ENCODE data around the gene TTYH1.

TTYH1 gene

DNA sequence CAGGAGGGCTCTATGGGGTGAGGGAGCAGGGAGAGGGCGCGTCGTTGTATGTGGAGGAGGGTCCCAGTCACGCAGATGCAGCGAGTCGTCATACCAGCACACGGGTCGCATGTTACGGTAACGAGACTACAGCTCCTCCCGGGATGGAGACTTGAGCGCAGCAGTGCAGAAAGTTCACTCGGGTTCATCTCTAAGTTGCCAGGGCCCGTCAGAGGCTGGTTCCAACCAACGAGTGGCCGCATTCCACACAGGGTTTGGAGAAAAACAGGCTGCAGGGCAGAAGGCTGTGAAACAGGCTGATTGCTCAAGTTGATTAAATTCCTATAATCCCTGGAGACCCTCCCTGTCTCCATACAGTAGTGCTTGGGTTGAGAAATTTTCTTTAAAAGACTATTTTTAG is 21.9 kb upstream of the TTYH1 start:
- no peak for DNase-seq

DNA sequence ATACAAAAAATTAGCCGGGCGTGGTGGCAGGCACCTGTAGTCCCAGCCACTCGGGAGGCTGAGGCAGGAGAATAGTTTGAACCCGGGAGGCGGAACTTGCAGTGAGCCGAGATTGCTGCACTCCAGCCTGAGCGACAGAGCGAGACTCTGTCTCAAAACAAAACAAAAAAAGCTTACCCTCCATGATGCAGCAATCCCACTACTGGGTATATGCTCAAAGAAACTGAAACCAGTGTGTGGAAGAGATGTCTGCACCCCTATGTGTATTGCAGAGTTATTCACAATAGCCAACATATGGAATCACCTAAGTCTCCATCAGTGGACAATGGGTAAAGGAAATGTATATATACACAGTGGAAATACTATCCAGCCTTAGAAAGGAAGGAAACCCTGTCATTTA is 19.6 kb upstream of the TTYH1 start:
- no peak for DNase-seq

DNA sequence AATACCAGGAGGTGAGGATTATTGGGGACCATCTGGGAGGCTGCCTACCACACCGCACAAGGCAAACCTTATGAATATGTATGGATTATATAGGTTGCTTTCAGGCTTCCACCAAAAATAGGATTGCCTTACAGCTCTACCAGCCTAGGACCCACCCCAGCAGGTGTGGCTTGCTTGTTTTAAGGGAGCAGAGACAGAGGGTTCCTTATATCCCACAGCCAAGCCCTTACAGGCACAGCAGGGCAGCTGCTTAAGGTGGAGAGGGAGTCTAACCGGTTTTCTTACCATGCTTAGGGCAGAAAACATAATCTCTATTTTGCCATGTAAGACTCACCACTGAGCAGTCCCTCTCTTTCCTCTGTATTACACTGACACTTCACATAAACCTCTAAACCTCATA is 16.1 kb upstream of the TTYH1 start:
- no peak for DNase-seq

- no peak for DNase-seq
These were observed 14.4 kb upstream of the TTYH1 start for GRCh38 chr19:54400913-54401312.

DNA sequence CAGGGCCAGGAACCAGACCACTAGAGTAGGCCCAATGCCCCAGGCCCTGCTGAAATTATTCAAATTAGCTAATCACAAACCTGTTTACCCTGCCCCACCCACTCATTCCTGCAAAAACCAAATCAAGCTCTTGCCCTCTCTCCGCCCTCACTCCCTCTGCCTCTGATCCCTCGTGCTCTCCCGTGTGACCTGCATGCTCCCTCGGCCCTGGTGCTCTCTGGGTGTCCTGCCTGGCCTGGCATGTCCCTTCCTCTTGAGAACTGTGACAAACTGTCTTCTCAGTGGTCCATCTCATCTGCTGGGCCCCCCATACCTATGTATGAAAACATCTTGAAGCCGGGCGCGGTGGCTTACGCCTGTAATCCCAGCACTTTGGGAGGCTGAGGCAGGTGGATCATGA is 12.2 kb upstream of the TTYH1 start:
- DNase-seq, result no peak

GRCh38 chr19:54405628-54406027 is 9.6 kb upstream of the TTYH1 start:
- no peak for DNase-seq

GRCh38 chr19:54407780-54408179 is 7.5 kb upstream of the TTYH1 start:
- no peak for DNase-seq

GRCh38 chr19:54408456-54409026 is 6.7 kb upstream of the TTYH1 start:
- DNase-seq, result no peak

DNA sequence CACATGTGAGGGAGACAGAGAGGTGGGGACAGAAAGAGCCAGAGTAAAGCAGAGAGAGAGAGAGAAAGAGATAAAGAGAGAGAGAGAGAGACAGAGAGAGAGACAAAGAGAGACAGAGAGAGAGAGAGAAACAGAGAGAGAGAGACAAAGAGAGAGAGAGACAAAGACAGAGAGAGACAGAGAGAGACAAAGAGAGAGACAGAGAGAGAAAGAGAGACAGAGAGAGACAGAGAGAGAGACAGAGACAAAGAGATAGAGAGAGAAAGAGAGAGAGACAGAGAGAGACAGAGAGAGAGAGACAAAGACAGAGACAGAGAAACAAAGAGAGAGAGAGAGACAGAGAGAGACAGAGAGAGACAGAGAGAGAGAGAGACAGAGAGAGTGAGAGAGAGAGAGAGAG is 4.2 kb upstream of the TTYH1 start:
- DNase-seq, result no peak

DNA sequence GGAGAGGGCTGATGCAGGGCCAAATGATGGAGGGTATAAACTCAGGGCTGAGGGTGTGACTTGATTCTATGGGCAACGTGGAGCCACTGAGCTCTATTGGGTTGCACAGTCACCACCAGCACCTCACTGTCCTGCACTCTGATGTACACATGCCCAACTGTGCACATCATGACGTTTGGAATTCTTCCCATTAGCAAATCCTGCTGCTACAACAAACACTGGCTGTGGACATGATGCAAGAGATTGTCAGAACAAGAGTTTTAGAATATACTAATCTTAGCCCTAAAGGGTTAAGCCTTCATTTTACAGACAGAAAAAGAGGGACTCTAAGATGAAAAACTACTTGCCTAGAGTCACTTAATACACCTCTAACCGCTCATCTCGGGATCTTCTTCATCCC is 2.4 kb upstream of the TTYH1 start:
- DNase-seq, result no peak

- DNase-seq, result no peak
These were observed 1.1 kb upstream of the TTYH1 start for GRCh38 chr19:54414156-54414555.

GRCh38 chr19:54415901-54416673 is 823 bp downstream of the TTYH1 start:
- no peak for DNase-seq

DNA sequence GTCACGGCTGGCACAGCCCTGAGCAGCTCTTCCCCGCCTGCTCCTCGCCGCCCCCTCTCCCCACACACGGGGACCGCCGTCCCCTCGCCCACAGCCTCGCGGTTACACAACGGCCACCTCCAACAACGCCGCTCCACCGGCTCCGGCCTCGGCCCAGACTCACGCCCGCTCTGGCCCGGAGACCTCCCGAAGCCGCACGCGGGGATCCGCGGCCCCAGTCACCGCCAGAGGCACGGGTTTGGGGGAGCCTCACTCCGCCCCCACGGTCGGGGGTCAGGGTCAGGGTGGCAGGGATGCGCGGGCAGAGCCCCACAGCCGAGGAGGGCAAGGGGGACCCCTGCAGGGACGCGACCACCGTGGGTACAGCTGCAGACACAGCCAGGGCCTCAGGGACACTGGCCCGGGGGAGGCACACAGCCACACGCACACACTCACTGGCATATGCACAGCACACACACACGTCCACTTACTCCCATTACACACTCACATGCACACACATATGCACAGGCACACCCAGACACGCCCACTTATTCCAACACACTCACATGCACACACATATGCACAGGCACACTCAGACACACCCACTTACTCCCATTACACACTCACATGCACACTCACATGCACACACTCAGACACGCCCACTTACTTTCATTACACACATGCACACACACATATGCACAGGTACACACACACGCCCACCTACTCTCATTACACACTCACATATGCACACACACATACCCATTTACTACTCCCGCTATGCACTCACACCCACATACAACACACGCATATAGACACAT is 1.6 kb downstream of the TTYH1 start:
- DNase-seq, result no peak

DNA sequence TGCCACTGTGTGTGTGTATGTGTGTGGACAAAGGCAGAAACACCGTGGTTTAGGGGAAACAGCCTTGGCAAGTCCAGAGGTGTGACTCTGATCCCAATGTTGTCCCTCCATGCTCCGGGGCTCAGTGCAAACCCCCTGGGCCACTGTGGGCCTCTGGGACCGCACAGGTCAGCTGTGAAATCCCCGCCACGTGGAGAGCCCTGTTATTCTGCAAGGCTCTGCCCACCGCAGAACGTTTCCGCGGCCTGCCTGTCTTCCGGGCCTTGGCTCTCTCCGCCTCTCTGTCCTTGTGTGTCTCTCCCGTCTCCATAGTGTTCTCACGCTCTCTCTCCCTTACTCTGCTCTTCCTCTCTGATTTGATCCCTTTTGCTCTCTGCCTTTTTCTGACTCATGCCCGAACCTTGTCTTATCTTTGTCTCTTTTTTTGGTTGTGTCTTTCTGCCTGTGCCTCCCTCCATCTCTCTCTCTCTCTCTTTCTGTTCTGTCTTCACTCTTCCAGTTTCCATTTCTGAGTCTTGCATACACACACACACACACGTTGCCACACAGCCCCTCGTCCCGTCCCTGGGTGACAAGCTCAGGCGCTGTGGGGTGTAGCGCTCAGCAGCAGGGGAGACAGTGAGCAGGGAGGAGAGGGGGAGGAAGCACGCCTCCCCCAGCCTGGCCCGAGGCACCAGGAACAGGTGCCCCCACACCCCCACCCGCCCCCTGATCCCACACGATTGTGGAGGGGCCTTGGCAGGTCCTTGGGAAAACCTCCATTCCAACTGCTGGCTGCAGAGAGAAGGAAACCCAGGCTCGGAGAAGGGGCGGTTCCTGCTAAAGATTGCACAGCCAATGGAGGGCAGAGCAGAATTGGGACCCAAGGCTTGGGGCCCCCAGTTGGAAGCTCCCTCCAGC is 3.0 kb downstream of the TTYH1 start:
- peak; percentile 28 for DNase-seq

DNA sequence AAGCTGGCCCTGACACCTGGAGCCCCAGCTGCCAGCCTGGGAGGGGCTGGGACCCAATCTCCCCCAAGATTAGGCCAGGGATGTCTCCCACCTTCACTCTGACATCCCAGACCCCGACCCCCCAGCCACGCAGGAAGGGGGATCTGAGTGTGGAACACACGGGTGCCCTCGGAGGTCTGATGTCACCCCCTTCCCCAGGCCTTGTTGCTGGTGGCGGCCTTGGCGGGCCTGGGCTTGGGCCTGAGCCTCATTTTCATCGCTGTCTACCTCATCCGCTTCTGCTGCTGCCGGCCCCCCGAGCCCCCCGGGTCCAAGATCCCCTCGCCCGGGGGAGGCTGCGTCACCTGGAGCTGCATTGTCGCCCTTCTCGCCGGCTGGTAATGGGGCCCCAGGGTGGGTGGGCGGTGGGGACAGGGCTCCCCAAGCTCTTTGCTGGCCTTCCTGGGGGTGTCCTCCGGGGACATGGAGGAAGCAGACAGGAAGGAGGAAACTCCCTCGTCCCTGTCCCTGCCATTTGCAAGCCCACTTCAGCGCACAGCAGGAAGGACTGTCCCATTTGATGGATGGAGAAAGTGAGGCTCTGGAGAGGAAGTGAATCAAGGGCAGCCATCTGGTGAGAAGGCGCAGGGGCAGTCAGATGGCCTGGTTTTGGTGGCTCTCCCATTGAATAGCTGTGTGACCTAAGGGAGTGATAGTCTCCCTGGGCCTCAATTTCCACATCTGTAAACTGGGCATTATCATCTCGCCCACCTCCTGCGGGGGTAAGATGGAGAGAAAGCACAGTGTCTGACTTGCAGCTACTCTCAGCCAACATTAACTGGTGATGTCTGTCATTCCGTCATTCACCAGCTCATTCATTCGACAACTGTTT is 3.9 kb downstream of the TTYH1 start:
- DNase-seq, result no peak

DNA sequence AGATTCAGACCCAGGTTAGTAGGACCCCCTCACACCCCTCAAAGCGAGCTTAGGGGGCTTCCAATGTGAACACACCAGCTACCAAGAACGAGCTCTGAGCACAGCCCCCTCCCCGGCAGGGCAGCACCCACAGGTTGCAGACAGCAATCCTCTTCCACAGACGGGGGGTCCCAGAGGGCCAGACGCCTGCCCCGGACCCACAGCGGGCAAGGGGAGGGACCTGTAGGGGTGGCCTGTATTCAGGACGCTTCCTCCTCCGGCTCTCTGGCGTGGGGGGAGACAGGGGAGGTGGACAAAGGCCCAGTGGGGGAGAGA is 4.8 kb downstream of the TTYH1 start:
- DNase-seq, result no peak

DNA sequence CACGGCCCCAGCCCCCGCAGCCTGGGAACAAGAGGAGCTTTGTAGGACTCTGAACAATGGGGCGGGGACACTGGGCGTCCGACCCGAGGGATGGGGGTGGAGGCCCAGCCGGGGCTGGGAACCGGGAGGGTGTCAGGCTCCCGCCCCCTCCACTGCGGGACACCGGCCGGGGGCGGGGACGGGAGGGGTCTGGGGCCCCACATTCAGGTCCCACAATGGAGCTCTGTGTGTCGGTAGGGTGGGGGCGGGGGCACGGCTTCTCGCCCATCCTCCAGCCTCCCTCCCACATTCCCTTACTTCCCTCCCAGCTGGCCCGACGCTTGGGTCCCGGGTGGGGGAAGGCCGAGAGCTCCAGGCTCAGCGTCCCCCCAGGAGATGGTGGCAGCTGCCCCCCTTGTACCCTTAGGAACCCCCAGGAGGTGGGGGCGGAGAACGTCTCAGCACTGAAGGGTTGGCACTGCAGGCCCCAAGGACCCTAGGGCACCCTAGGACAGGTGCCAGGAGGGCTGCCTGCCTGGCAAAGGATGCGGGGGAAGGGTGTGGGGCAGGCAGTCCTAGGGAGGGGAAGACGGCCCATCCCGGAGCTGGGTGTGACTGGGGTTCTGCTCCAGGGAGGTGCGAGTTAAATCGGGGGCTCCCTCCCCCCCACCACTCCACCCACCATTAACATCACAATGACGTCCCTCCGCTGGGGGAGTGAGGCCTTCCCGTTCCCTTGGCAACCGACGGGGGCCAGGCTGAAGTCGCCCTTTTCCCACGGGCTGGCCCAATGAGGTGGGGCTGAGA is 5.3 kb downstream of the TTYH1 start:
- DNase-seq, result no peak

- no peak for DNase-seq
These were observed 5.9 kb downstream of the TTYH1 start for GRCh38 chr19:54421169-54421516.

DNA sequence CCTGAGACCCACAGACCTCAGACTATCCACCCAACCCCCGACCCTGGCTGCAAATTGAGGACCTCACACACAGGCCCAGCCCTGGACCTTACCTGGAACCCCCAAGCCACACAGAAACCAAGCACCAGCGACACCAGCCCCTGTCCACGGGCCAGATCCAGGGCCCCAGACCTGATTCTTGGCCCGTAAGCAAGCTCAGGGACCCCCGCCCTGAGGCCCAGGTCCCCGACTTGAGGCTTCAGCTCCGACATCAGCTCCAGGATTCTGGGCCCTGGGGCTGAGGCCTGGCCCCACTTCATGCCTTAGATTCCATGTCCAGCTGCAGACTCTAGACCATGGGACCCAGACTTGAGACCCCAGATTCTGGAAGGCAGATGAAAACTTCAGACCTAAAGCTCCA is 6.3 kb downstream of the TTYH1 start:
- DNase-seq, result no peak

DNA sequence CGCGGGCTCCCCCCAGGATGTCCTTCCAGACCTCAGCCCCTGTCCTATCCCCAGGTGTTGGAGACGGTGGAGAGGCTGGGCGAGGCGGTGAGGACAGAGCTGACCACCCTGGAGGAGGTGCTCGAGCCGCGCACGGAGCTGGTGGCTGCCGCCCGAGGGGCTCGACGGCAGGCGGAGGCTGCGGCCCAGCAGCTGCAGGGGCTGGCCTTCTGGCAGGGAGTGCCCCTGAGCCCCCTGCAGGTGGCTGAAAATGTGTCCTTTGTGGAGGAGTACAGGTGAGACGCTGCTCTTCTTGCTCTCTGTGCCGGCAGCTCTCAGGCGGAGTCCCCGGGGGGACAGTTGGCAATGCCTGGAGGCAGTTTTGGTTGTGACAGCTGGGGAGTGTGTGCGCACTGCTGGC is 6.9 kb downstream of the TTYH1 start:
- no peak for DNase-seq

DNA sequence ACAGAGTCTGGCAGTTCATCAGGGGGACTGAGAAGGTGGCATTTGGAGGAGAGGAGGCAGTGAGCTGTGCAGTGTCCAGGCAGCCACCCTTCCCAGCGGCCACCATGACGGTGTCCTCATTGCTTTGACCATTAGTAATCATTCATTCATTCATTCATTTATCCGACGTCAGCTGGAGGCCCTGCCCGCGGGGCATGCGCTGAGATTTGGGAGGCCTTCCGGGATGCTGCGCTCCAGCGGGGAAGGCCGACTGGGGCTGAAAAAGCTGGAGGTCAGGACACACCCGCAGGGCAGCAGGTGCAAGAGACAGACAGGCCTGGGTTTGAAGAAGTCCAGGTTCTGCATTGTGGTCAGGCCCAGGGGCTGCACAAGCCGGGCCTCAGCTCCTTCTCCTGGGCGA is 8.9 kb downstream of the TTYH1 start:
- no peak for DNase-seq

All from fibroblast of skin of right biceps (primary cell).